Fibroblast of lung (primary cell): ENCODE measurements around the gene HPGDS. TPM values are rescaled to one million over a fixed set of nuclear protein-coding genes. Genes with fewer than 3 reads are reported as not detected.

Experiments used
- DNase-seq, 2 donors: peaks; one replicate each; pipeline versions ENCODE4 v3.0.0 to v3.0.0-alpha.2; 2010; ENCODE audit warnings: low read depth in 2 of 2
- H2AFZ ChIP-seq: 2 replicates; pipeline ENCODE4 v1.5.1; 2012; ENCODE audit warnings: low read length, control low read depth, inconsistent platforms
- H3K27ac ChIP-seq: 2 replicates; pipeline ENCODE4 v1.5.1; 2011; ENCODE audit warnings: low read length, control low read depth; ENCODE audit not compliant: insufficient read depth
- H3K27me3 ChIP-seq: 2 replicates; pipeline ENCODE4 v1.5.1; 2011; ENCODE audit warnings: mild to moderate bottlenecking, low read length; ENCODE audit not compliant: control insufficient read depth, insufficient read depth
- H3K36me3 ChIP-seq: 2 replicates; pipeline ENCODE4 v1.5.1; 2011; ENCODE audit warnings: low read length; ENCODE audit not compliant: control insufficient read depth, insufficient read depth
- H3K4me1 ChIP-seq: 2 replicates; pipeline ENCODE4 v1.5.1; 2011; ENCODE audit warnings: low read length; ENCODE audit not compliant: control insufficient read depth, insufficient read depth; ENCODE audit errors: extremely low read depth
- H3K4me2 ChIP-seq: 2 replicates; pipeline ENCODE4 v1.5.1; 2011; ENCODE audit warnings: low read length, control low read depth; ENCODE audit not compliant: insufficient read depth; ENCODE audit errors: extremely low read depth
- H3K4me3 ChIP-seq, 4 experiments: fragments of 200-600 bp in 1 of 4; sonication (generic) in 1 of 4; replicated peaks in 1 of 4; 2 replicates each; pipeline ENCODE4 v1.5.1; 2011 to 2016; ENCODE audit warnings: low read length in 4 of 4, low read depth in 3 of 4, mild to moderate bottlenecking in 3 of 4, control low read depth in 2 of 4, inconsistent platforms in 1 of 4, mixed read lengths in 1 of 4; ENCODE audit not compliant: insufficient read depth in 1 of 4; ENCODE audit errors: control extremely low read depth in 1 of 4
- H3K79me2 ChIP-seq: 2 replicates; pipeline ENCODE4 v1.5.1; 2012; ENCODE audit warnings: mild to moderate bottlenecking, low read length, inconsistent platforms; ENCODE audit not compliant: control insufficient read depth, insufficient read depth
- H3K9ac ChIP-seq: 2 replicates; pipeline ENCODE4 v1.5.1; 2011; ENCODE audit warnings: mild to moderate bottlenecking, low read length, control low read depth; ENCODE audit not compliant: insufficient read depth
- H3K9me3 ChIP-seq: 2 replicates; pipeline ENCODE4 v1.5.1; 2012; ENCODE audit warnings: low read depth, low read length; ENCODE audit not compliant: control insufficient read depth, insufficient read depth
- H4K20me1 ChIP-seq: 2 replicates; pipeline ENCODE4 v1.5.1; 2011; ENCODE audit warnings: low read length; ENCODE audit not compliant: control insufficient read depth, insufficient read depth; ENCODE audit errors: extremely low read depth
- EZH2 ChIP-seq: IDR thresholded peaks from 2 replicates; pipeline ENCODE4 v1.5.1; 2012; ENCODE audit warnings: low read length, control low read depth, mild to moderate bottlenecking; ENCODE audit errors: missing control alignments
- polyA plus RNA-seq, 2 donors: library from polyadenylated mRNA; depleted of rRNA in 1 of 2; stranded (reverse) in 1 of 2; unstranded in 1 of 2; fragments of >200 nt; gene quantifications; 2 replicates each; pipeline ENCODE4 v1.2.1, GENCODE V29; 2011 to 2012; ENCODE audit warnings: missing spikeins in 1 of 2
- total RNA-seq: library from RNA; depleted of rRNA; stranded (reverse); fragments of >200 nt; gene quantifications from 2 replicates; pipeline ENCODE4 v1.2.1, GENCODE V29; 2014
- TF ChIP-seq, protein P1 (sequence below), 2 donors: IDR thresholded peaks in 1 of 2; conservative IDR thresholded peaks in 1 of 2; 1 replicate in 1 of 2; 2 replicates in 1 of 2; pipeline ENCODE4 v1.5.1; 2011 to 2012; ENCODE audit warnings: low read length in 2 of 2, control low read depth in 1 of 2, inconsistent platforms in 1 of 2, low read depth in 1 of 2, mild to moderate bottlenecking in 1 of 2

The HPGDS gene
- total and polyA plus RNA-seq, 2 donors (not counting 1 experiment from before 2014, with no cell fraction given) = not detected

DNA sequence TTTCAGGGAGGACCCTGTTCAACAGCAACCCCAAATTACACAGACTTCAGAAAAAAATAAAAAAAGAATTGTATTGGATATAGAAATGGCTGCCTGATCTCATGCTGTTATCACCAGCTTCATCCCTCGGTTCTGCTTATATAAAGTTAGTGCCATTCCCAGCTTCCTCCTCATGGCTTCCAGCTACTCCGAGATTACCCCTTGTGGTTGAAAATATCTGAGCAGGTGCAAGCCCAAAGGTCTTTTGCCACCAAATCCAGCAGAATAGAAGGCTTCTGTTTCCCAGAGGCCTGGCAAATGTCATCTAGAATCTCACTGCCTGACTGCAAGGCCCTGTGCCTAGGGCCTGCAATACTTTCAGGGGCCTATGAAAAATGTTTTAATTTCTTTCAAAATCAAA, 13.8 kb upstream of the HPGDS start:
- no peak for DNase-seq
- H3K9me3 ChIP-seq = no peaks in the 10 kb centered on the region
- H3K27me3 ChIP-seq = no peaks in the 10 kb centered on the region
- H4K20me1 ChIP-seq = no peaks in the 10 kb centered on the region
- TF ChIP-seq EZH2 = no peak
- TF ChIP-seq, protein P1, sequence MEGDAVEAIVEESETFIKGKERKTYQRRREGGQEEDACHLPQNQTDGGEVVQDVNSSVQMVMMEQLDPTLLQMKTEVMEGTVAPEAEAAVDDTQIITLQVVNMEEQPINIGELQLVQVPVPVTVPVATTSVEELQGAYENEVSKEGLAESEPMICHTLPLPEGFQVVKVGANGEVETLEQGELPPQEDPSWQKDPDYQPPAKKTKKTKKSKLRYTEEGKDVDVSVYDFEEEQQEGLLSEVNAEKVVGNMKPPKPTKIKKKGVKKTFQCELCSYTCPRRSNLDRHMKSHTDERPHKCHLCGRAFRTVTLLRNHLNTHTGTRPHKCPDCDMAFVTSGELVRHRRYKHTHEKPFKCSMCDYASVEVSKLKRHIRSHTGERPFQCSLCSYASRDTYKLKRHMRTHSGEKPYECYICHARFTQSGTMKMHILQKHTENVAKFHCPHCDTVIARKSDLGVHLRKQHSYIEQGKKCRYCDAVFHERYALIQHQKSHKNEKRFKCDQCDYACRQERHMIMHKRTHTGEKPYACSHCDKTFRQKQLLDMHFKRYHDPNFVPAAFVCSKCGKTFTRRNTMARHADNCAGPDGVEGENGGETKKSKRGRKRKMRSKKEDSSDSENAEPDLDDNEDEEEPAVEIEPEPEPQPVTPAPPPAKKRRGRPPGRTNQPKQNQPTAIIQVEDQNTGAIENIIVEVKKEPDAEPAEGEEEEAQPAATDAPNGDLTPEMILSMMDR (conservative IDR thresholded peaks at IDR 0.05 in 1 of 2, IDR thresholded peaks at IDR 0.05 in 1 of 2; ENCODE audit: low read depth in 1 of 2, low read length in 2 of 2) = no peak
- H3K4me3 ChIP-seq = no peak overlapping the region
- no peak overlapping the region for H3K9ac ChIP-seq
- no peak overlapping the region for H2AFZ ChIP-seq
- no peak overlapping the region for H3K4me2 ChIP-seq
- H3K27ac ChIP-seq = no peak overlapping the region
- H3K4me1 ChIP-seq = no peaks in the 10 kb centered on the region
- no peaks in the 10 kb centered on the region for H3K79me2 ChIP-seq
- no peaks in the 10 kb centered on the region for H3K36me3 ChIP-seq

DNA sequence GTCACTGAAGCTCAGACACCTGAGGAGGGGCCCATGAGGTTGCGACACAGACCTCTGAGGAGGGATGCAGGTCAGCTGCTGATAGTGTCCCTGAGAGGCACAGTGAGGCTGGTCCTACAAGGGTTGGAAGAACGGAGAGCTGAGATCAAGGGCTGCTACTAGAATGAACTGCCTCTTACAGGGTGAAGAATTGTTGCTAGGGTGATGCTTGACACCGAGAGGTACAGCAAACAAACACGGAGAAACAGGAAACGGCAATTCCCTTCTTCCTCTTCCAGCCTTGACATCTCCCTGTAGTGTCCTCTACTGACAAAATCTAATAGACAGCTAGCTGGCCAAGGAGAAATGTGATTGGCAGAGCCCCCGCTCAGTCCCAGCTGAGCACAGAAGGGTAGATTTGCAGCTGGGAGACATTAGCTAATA, 11.8 kb upstream of the HPGDS start:
- Histone ChIP-seq H3K27ac (no peak overlapping the region), H3K4me1 (no peaks in the 10 kb centered on the region), H3K36me3 (no peaks in the 10 kb centered on the region), H3K4me2 (no peak overlapping the region), H3K79me2 (no peaks in the 10 kb centered on the region), H3K9me3 (no peaks in the 10 kb centered on the region), H3K4me3 (no peak overlapping the region), H3K27me3 (no peaks in the 10 kb centered on the region), H2AFZ (no peak overlapping the region), H4K20me1 (no peaks in the 10 kb centered on the region), H3K9ac (no peak overlapping the region)
- no peak for DNase-seq
- no peak for TF ChIP-seq EZH2

DNA sequence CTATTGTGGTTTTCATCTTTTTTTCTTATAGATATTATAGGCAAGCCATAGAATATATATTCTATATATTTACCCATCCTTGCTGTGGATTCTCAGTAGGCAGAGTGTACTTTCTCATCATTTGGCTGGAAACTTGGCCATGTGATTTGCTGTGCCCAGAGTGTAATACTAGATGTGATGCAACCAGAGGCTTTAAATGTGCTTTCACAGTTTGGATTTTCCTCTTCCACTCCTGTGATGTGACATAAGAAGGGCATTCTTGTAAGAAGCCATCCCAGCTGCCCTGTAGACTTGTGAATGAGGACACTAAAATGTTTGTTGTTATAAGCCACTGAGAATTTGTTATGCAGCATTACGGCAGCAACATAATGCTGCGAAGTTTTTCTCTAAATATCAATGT, 10.4 kb upstream of the HPGDS start:
- no peaks in the 10 kb centered on the region for H4K20me1 ChIP-seq
- TF ChIP-seq, protein P1 (conservative IDR thresholded peaks at IDR 0.05 in 1 of 2, IDR thresholded peaks at IDR 0.05 in 1 of 2; ENCODE audit: low read depth in 1 of 2, low read length in 2 of 2) = no peak
- no peak for TF ChIP-seq EZH2

More for the DNA sequence above, 10.4 kb upstream of the HPGDS start:
- no peaks in the 10 kb centered on the region for H3K27me3 ChIP-seq
- no peaks in the 10 kb centered on the region for H3K79me2 ChIP-seq
- H2AFZ ChIP-seq = no peak overlapping the region
- no peak overlapping the region for H3K9ac ChIP-seq
- H3K4me3 ChIP-seq = no peak overlapping the region
- H3K4me2 ChIP-seq = no peak overlapping the region
- H3K9me3 ChIP-seq = no peaks in the 10 kb centered on the region
- DNase-seq = no peak
- H3K27ac ChIP-seq = no peak overlapping the region
- no peaks in the 10 kb centered on the region for H3K4me1 ChIP-seq
- no peaks in the 10 kb centered on the region for H3K36me3 ChIP-seq
